Liver (tissue), 2 donors: ENCODE results near the gene PPM1N.
A peak's percentile ranks its signal among the peaks of the same experiment; 100 is the strongest.

ENCODE experiments used
- ATF3 ChIP-seq: IDR thresholded peaks from 2 replicates; pipeline ENCODE4 v1.6.1; 2016; ENCODE audit warnings: antibody characterized with exemption
- ZBTB33 ChIP-seq: IDR thresholded peaks from 2 replicates; pipeline ENCODE4 v1.6.1; 2016; ENCODE audit warnings: antibody characterized with exemption
- donor health status: healthy.

GRCh38 chr19:45467456-45468158 lies 30.6 kb upstream of the PPM1N start, which contains the start of gene FOSB:
- TF ChIP-seq ATF3, result peak; percentile 53
- TF ChIP-seq ZBTB33, result no peak
